Measurements from ENCODE around the gene GATA5. TPM values are rescaled to one million over a fixed set of nuclear protein-coding genes. Genes with fewer than 3 reads are reported as not detected.

The GATA5 gene
- total RNA-seq, 1 experiment from 2014 or later: 0.18 TPM

GRCh38 chr20:62445553-62446340 lies 30.0 kb downstream of the GATA5 start:
- Histone ChIP-seq H3K4me1 (ENCODE audit: insufficient read depth, low read length) (no peaks in the 10 kb centered on the region), H3K9me2 (replicated peaks; ENCODE audit: low read length) (no peaks in the 10 kb centered on the region), H4K20me1 (ENCODE audit: low read length) (no peaks in the 10 kb centered on the region), H3K9me3 (ENCODE audit: low read length) (no peaks in the 10 kb centered on the region), H3K36me3 (ENCODE audit: low read depth, low read length) (no peaks in the 10 kb centered on the region), H2AFZ (ENCODE audit: low read length) (no peak overlapping the region), H3F3A (ENCODE audit: low read length, unreplicated experiment) (no peaks in the 10 kb centered on the region), H3K79me2 (ENCODE audit: low read length) (no peaks in the 10 kb centered on the region), H3K9ac (ENCODE audit: low read length) (no peak overlapping the region), H3K4me3 (ENCODE audit: low read length) (no peak overlapping the region), H3K4me2 (ENCODE audit: low read length) (no peak overlapping the region), H3K27me3 (ENCODE audit: low read length) (no peaks in the 10 kb centered on the region), H3K27ac (ENCODE audit: low read length) (no peak overlapping the region)
- DNase-seq (no peak), ATAC-seq (no peak)
- TF ChIP-seq EZH2 (IDR thresholded peaks at IDR 0.05; ENCODE audit: low read length, unreplicated experiment): no peak
- no peak for TF ChIP-seq CTCF (conservative IDR thresholded peaks at IDR 0.05; ENCODE audit: low read depth, low read length)
- TF ChIP-seq EZH2phosphoT487 (IDR thresholded peaks at IDR 0.05; ENCODE audit: borderline replicate concordance, low read length): no peak
- ChIA-PET CTCF (no interaction called here), POLR2A (ENCODE audit: unreplicated experiment) (no interaction called here)
- BruUV-seq (replicated peaks): no TSS peak
- intact Hi-C loops (cut with micrococcal nuclease): no loop called here

- TF ChIP-seq EZH2 (IDR thresholded peaks at IDR 0.05; ENCODE audit: low read length, unreplicated experiment) (no peak), EZH2phosphoT487 (IDR thresholded peaks at IDR 0.05; ENCODE audit: borderline replicate concordance, low read length) (no peak), CTCF (conservative IDR thresholded peaks at IDR 0.05; ENCODE audit: low read depth, low read length) (no peak)
- Histone ChIP-seq H3K4me1 (ENCODE audit: insufficient read depth, low read length) (no peaks in the 10 kb centered on the region), H3K9me3 (ENCODE audit: low read length) (no peaks in the 10 kb centered on the region), H3K27ac (ENCODE audit: low read length) (no peak overlapping the region), H3K9ac (ENCODE audit: low read length) (no peak overlapping the region), H4K20me1 (ENCODE audit: low read length) (no peaks in the 10 kb centered on the region), H3K4me3 (ENCODE audit: low read length) (no peak overlapping the region), H3K79me2 (ENCODE audit: low read length) (no peaks in the 10 kb centered on the region), H3F3A (ENCODE audit: low read length, unreplicated experiment) (no peaks in the 10 kb centered on the region), H3K36me3 (ENCODE audit: low read depth, low read length) (no peaks in the 10 kb centered on the region), H3K27me3 (ENCODE audit: low read length) (peaks cover 5% of the 10 kb centered on the region; the same call in 1 of the 2 replicates), H2AFZ (ENCODE audit: low read length) (no peak overlapping the region), H3K9me2 (replicated peaks; ENCODE audit: low read length) (no peaks in the 10 kb centered on the region), H3K4me2 (ENCODE audit: low read length) (no peak overlapping the region)
- DNase-seq: no peak
- intact Hi-C loops (cut with micrococcal nuclease): no loop called here
- no peak for ATAC-seq
- BruUV-seq (replicated peaks): no TSS peak
- CTCF ChIA-PET: no interaction called here
- POLR2A ChIA-PET (ENCODE audit: unreplicated experiment): no interaction called here
These were observed 31.5 kb downstream of the GATA5 start for GRCh38 chr20:62444286-62444685.

GRCh38 chr20:62441987-62442539 lies 33.7 kb downstream of the GATA5 start:
- DNase-seq: no peak

More at GRCh38 chr20:62441987-62442539, 33.7 kb downstream of the GATA5 start:
- Histone ChIP-seq H3F3A (ENCODE audit: low read length, unreplicated experiment) (no peaks in the 10 kb centered on the region), H3K27me3 (ENCODE audit: low read length) (peaks cover 5% of the 10 kb centered on the region; the same call in 1 of the 2 replicates), H3K79me2 (ENCODE audit: low read length) (no peaks in the 10 kb centered on the region), H3K36me3 (ENCODE audit: low read depth, low read length) (no peaks in the 10 kb centered on the region), H3K4me1 (ENCODE audit: insufficient read depth, low read length) (no peaks in the 10 kb centered on the region), H4K20me1 (ENCODE audit: low read length) (no peaks in the 10 kb centered on the region), H3K4me3 (ENCODE audit: low read length) (no peak overlapping the region), H2AFZ (ENCODE audit: low read length) (no peak overlapping the region), H3K4me2 (ENCODE audit: low read length) (no peak overlapping the region), H3K9me3 (ENCODE audit: low read length) (no peaks in the 10 kb centered on the region), H3K9me2 (replicated peaks; ENCODE audit: low read length) (no peaks in the 10 kb centered on the region), H3K27ac (ENCODE audit: low read length) (no peak overlapping the region), H3K9ac (ENCODE audit: low read length) (no peak overlapping the region)
- CTCF ChIA-PET: no interaction called here
- no peak for ATAC-seq
- POLR2A ChIA-PET (ENCODE audit: unreplicated experiment): no interaction called here
- TF ChIP-seq EZH2 (IDR thresholded peaks at IDR 0.05; ENCODE audit: low read length, unreplicated experiment) (no peak), EZH2phosphoT487 (IDR thresholded peaks at IDR 0.05; ENCODE audit: borderline replicate concordance, low read length) (no peak), CTCF (conservative IDR thresholded peaks at IDR 0.05; ENCODE audit: low read depth, low read length) (no peak)
- no TSS peak for BruUV-seq (replicated peaks)
- intact Hi-C loops (cut with micrococcal nuclease): no loop called here
